ENCODE measurements around the gene HJV. TPM values are rescaled to one million over a fixed set of nuclear protein-coding genes. Genes with fewer than 3 reads are reported as not detected.
A peak's percentile ranks its signal among the peaks of the same experiment; 100 is the strongest.

The HJV gene
- total and polyA plus RNA-seq, 2 of the 8 experiments (the other 6 are each of a cell fraction or from before 2014, with no cell fraction given) = 0.32 to 0.70 TPM

- H3K4ac ChIP-seq (replicated peaks; ENCODE audit: insufficient read length, low read depth, low read length) = no peak overlapping the region
- peak overlapping the region; percentile 26 to 61 (median 32); a peak in 6 of 8 replicates for H3K4me3 ChIP-seq (ENCODE audit: extremely low read depth in 1 of 4, insufficient read depth in 2 of 4, low read depth in 3 of 4, low read length in 4 of 4)
- H3K27ac ChIP-seq (ENCODE audit: low read depth, low read length) = peak overlapping the region; percentile 98
- H2BK15ac ChIP-seq (ENCODE audit: low read length) = no peak overlapping the region
- no peaks in the 10 kb centered on the region for H3K36me3 ChIP-seq (ENCODE audit: control insufficient read depth in 2 of 4, insufficient read depth in 4 of 4, low read length in 3 of 4)
- H4K8ac ChIP-seq (ENCODE audit: extremely low read depth, insufficient read depth, low read length) = no peak overlapping the region
- DNase-seq (ENCODE audit: low read depth in 1 of 2, low spot score in 2 of 2) (no peak), FAIRE-seq (no peak)
- peak overlapping the region; percentile 71 for H3K18ac ChIP-seq (ENCODE audit: extremely low read depth, low read length)
- no peaks in the 10 kb centered on the region for H3K9me3 ChIP-seq (ENCODE audit: insufficient read depth in 2 of 2, low read depth in 1 of 2, low read length in 1 of 2)
- CTCF ChIA-PET (ENCODE audit: partially characterized antibody) = interaction anchor here (1.4 kb wide), 1 partner anchor 17 kb away, joined by 7 read pairs; no protein-coding TSS in a partner anchor
- POLR2A ChIA-PET (ENCODE audit: partially characterized antibody) = interaction anchor here (0.7 to 9.7 kb wide), 38 partner anchors 8 to 1987 kb away, joined by 3 to 284 read pairs (median 4); partner anchors contain the start of genes ANKRD34A, ANKRD35, HJV and NUDT17
- H4K91ac ChIP-seq (replicated peaks; ENCODE audit: insufficient read length, low read length) = no peak overlapping the region
- H3K23ac ChIP-seq (ENCODE audit: insufficient read length) = no peak overlapping the region
- H3K79me2 ChIP-seq (ENCODE audit: control insufficient read depth in 1 of 2, insufficient read depth in 2 of 2, low read length in 2 of 2) = no peaks in the 10 kb centered on the region
- peak overlapping the region; percentile 61 to 70 for H3K4me2 ChIP-seq (ENCODE audit: insufficient read depth in 1 of 2, low read depth in 2 of 2, low read length in 2 of 2)
- H2BK5ac ChIP-seq (ENCODE audit: low read depth, low read length) = no peak overlapping the region
- 57% methylated on average over 15 of the region's 15 CpGs; no CpG with 5 or more reads in 1 of the 2 experiments for WGBS, 2 experiments (ENCODE audit: extremely low coverage in 1 of 2, insufficient coverage in 1 of 2, insufficient read length in 1 of 2, insufficient replicate concordance in 2 of 2, low coverage in 1 of 2, low lambda C conversion rate in 2 of 2, missing lambda C conversion rate in 1 of 2)
- H3K27me3 ChIP-seq (replicated peaks in 1 of 4; ENCODE audit: control insufficient read depth in 3 of 4, extremely low read depth in 1 of 4, insufficient read depth in 3 of 4, low read length in 3 of 4) = no peaks in the 10 kb centered on the region
- no peaks in the 10 kb centered on the region for H4K20me1 ChIP-seq (replicated peaks in 1 of 2; ENCODE audit: control insufficient read depth in 1 of 2, insufficient read depth in 2 of 2, low read length in 2 of 2)
- H2BK20ac ChIP-seq (ENCODE audit: low read length) = no peak overlapping the region
- H2AFZ ChIP-seq (ENCODE audit: low read length) = no peak overlapping the region
- H2BK12ac ChIP-seq (ENCODE audit: low read depth, low read length) = peak overlapping the region; percentile 2; the same call in 1 of the 2 replicates
- peak overlapping the region; percentile 12 for H4K5ac ChIP-seq (ENCODE audit: insufficient read length, low read depth, low read length)
- H3K79me1 ChIP-seq (ENCODE audit: low read depth, low read length) = no peaks in the 10 kb centered on the region
- H2BK120ac ChIP-seq (replicated peaks; ENCODE audit: low read depth, low read length) = no peak overlapping the region
- peak overlapping the region in 3 of 4 experiments; percentile 31 to 87 (median 70); a peak in 5 of 7 replicates for H3K9ac ChIP-seq (replicated peaks in 1 of 4; ENCODE audit: extremely low read depth in 1 of 4, low read depth in 3 of 4, low read length in 3 of 4)
- H3K56ac ChIP-seq (replicated peaks; ENCODE audit: insufficient read length, low read depth, low read length) = no peak overlapping the region
- no peaks in the 10 kb centered on the region for H3K4me1 ChIP-seq (replicated peaks in 1 of 4; ENCODE audit: control insufficient read depth in 3 of 4, insufficient read depth in 4 of 4, low read length in 3 of 4)
- no peak overlapping the region for H3K14ac ChIP-seq (ENCODE audit: insufficient read length)
- H2AK5ac ChIP-seq (ENCODE audit: low read depth, low read length) = no peak overlapping the region
- no peaks in the 10 kb centered on the region for H3K23me2 ChIP-seq (ENCODE audit: low read depth, low read length)
- no peak for TF ChIP-seq SUZ12 (IDR thresholded peaks at IDR 0.05; ENCODE audit: low read length)
- TF ChIP-seq HDAC6 (IDR thresholded peaks at IDR 0.05; ENCODE audit: low read depth, low read length) = no peak
- no peak for TF ChIP-seq SIN3A (conservative IDR thresholded peaks at IDR 0.05 in 1 of 2, IDR thresholded peaks at IDR 0.05 in 1 of 2; ENCODE audit: low read depth in 1 of 2, low read length in 2 of 2)
- TF ChIP-seq RFX5 (IDR thresholded peaks at IDR 0.05; ENCODE audit: borderline replicate concordance, low read depth, low read length) = no peak
- TF ChIP-seq YY1 (IDR thresholded peaks at IDR 0.05; ENCODE audit: low read depth, low read length) = no peak
- no peak for TF ChIP-seq MAX (IDR thresholded peaks at IDR 0.05)
- TF ChIP-seq NANOG (IDR thresholded peaks at IDR 0.05; ENCODE audit: insufficient read depth, low read depth, low read length, poor library complexity, severe bottlenecking) = no peak
- TF ChIP-seq SP4 (IDR thresholded peaks at IDR 0.05; ENCODE audit: low read length) = no peak
- no peak for TF ChIP-seq KDM1A (IDR thresholded peaks at IDR 0.05; ENCODE audit: borderline replicate concordance, low read length)
- TF ChIP-seq USF2 (IDR thresholded peaks at IDR 0.05; ENCODE audit: low read length) = no peak
- TF ChIP-seq TAF1 (IDR thresholded peaks at IDR 0.05; ENCODE audit: low read depth, low read length) = no peak
These were observed 29.9 kb upstream of the HJV start for GRCh38 chr1:146051452-146051851.
